ENCODE measurements around the gene ARHGEF4.

ARHGEF4 gene

GRCh38 chr2:130917006-130917688 is 80.4 kb downstream of the ARHGEF4 start:
- no peak overlapping the region for H3K4me3 ChIP-seq (ENCODE audit: low read depth, low read length)
- TF ChIP-seq CTCF (IDR thresholded peaks at IDR 0.05; ENCODE audit: borderline replicate concordance, insufficient read depth, low read depth, low read length) = no peak

GRCh38 chr2:130918393-130918792 is 81.7 kb downstream of the ARHGEF4 start:
- no peak overlapping the region for H3K4me3 ChIP-seq (ENCODE audit: low read depth, low read length)
- no peak for TF ChIP-seq CTCF (IDR thresholded peaks at IDR 0.05; ENCODE audit: borderline replicate concordance, insufficient read depth, low read depth, low read length)

- TF ChIP-seq CTCF (IDR thresholded peaks at IDR 0.05; ENCODE audit: borderline replicate concordance, insufficient read depth, low read depth, low read length) = peak; percentile 80; the same call in 1 of the 2 replicates
- no peak overlapping the region for H3K4me3 ChIP-seq (ENCODE audit: low read depth, low read length)
Observed at GRCh38 chr2:130920415-130921163, 83.9 kb downstream of the ARHGEF4 start.

- H3K4me3 ChIP-seq (ENCODE audit: low read depth, low read length) = no peak overlapping the region
- no peak for TF ChIP-seq CTCF (IDR thresholded peaks at IDR 0.05; ENCODE audit: borderline replicate concordance, insufficient read depth, low read depth, low read length)
Observed at GRCh38 chr2:130921164-130921476, 84.4 kb downstream of the ARHGEF4 start.

- TF ChIP-seq CTCF (IDR thresholded peaks at IDR 0.05; ENCODE audit: borderline replicate concordance, insufficient read depth, low read depth, low read length) = no peak
Observed at GRCh38 chr2:130922417-130922816, 85.7 kb downstream of the ARHGEF4 start.

GRCh38 chr2:130928385-130928784 is 91.7 kb downstream of the ARHGEF4 start:
- no peak for TF ChIP-seq CTCF (IDR thresholded peaks at IDR 0.05; ENCODE audit: borderline replicate concordance, insufficient read depth, low read depth, low read length)
- H3K4me3 ChIP-seq (ENCODE audit: low read depth, low read length) = no peak overlapping the region

More at GRCh38 chr2:130922417-130922816, 85.7 kb downstream of the ARHGEF4 start:
- H3K4me3 ChIP-seq (ENCODE audit: low read depth, low read length) = no peak overlapping the region
